A673 (cell line): Measurements from ENCODE around the gene SLC35F1.

Source experiments
- EZH2 ChIP-seq: fragments of 200-600 bp; sonication (generic); IDR thresholded peaks from 2 replicates; pipeline ENCODE4 v1.6.1; 2017; ENCODE audit warnings: borderline replicate concordance, low read depth, mild to moderate bottlenecking, mixed read lengths, antibody characterized with exemption, low read length; ENCODE audit not compliant: poor library complexity, severe bottlenecking
- TF ChIP-seq, protein P1 (sequence below): fragments of 300-800, 200-600 bp; sonication (generic); conservative IDR thresholded peaks from 2 replicates; pipeline ENCODE4 v1.5.1; 2017; ENCODE audit warnings: low read depth, mild to moderate bottlenecking, antibody characterized with exemption, low read length, moderate library complexity, mixed read lengths

DNA sequence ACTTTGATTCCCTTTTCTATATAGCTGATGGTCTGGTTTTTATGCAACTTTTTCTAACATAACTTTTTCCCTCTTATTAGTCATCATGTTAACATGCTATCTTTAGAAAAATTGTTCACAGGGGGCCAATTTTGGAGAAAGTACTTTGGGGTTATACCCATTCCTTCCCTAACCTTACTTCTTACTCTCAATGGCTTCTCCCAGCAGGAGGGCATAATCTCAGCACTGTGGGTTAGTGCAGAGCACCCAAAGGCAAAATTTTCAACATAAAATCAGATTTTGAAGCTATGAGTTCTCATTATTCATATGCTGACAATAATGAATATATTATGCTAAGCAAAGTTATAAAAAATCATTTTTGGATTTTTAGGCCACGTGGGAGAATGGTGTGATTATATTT, 299.2 kb downstream of the SLC35F1 start:
- TF ChIP-seq EZH2, result no peak
- TF ChIP-seq, protein P1, sequence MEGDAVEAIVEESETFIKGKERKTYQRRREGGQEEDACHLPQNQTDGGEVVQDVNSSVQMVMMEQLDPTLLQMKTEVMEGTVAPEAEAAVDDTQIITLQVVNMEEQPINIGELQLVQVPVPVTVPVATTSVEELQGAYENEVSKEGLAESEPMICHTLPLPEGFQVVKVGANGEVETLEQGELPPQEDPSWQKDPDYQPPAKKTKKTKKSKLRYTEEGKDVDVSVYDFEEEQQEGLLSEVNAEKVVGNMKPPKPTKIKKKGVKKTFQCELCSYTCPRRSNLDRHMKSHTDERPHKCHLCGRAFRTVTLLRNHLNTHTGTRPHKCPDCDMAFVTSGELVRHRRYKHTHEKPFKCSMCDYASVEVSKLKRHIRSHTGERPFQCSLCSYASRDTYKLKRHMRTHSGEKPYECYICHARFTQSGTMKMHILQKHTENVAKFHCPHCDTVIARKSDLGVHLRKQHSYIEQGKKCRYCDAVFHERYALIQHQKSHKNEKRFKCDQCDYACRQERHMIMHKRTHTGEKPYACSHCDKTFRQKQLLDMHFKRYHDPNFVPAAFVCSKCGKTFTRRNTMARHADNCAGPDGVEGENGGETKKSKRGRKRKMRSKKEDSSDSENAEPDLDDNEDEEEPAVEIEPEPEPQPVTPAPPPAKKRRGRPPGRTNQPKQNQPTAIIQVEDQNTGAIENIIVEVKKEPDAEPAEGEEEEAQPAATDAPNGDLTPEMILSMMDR, result no peak
